ENCODE measurements around the gene HTRA1. TPM values are rescaled to one million over a fixed set of nuclear protein-coding genes. Genes with fewer than 3 reads are reported as not detected.

The HTRA1 gene
- total and polyA plus RNA-seq, 2 of the 4 experiments (the other 2 are of a cell fraction): 28.5 to 108 TPM

GRCh38 chr10:122419876-122420623 lies 41.3 kb upstream of the HTRA1 start:
- H3K18ac ChIP-seq (ENCODE audit: low read depth, low read length): no peak overlapping the region
- H3K9ac ChIP-seq (ENCODE audit: low read depth, low read length): no peak overlapping the region
- H3K4ac ChIP-seq (ENCODE audit: low read depth, low read length): no peak overlapping the region
- peak overlapping the region; percentile 21; the same call in 1 of the 2 replicates for H3K4me2 ChIP-seq (ENCODE audit: low read depth, low read length)
- H2BK5ac ChIP-seq (ENCODE audit: low read depth, low read length, poor library complexity, severe bottlenecking): no peak overlapping the region
- no peak overlapping the region for H4K5ac ChIP-seq (ENCODE audit: low read depth, low read length)
- no peaks in the 10 kb centered on the region for H4K20me1 ChIP-seq (ENCODE audit: insufficient read depth, low read length)
- H3K23ac ChIP-seq (ENCODE audit: low read depth, low read length): no peak overlapping the region
- H3K4me3 ChIP-seq (ENCODE audit: insufficient read depth, low read depth, low read length): no peak overlapping the region
- no peak overlapping the region for H3K56ac ChIP-seq (ENCODE audit: extremely low read depth, insufficient read depth, low read length)
- no peak overlapping the region for H3K14ac ChIP-seq (replicated peaks; ENCODE audit: low read depth, low read length)
- DNase-seq (peak; percentile 85), ATAC-seq (ENCODE audit: low read depth) (peak; percentile 66)
- in situ Hi-C loops (cut with MboI; ENCODE audit: low sequenced_read_pairs) (no loop called here), intact Hi-C loops (cut with micrococcal nuclease) (loop anchor here (5.0 kb wide), 1 partner anchor 43 kb away; no protein-coding TSS in a partner anchor), dilution Hi-C loops (cut with HindIII; ENCODE audit: low sequenced_read_pairs, unreplicated experiment) (no loop called here)
- no peak overlapping the region for H3K27ac ChIP-seq (ENCODE audit: insufficient read depth, low read length)
- ChIA-PET POLR2A (ENCODE audit: unreplicated experiment) (no interaction called here), CTCF (interaction anchor here (0.7 to 2.0 kb wide), 2 partner anchors 10 to 12 kb away, joined by 3 to 5 read pairs; no protein-coding TSS in a partner anchor)
- no peak overlapping the region for H4K8ac ChIP-seq (ENCODE audit: low read depth in 2 of 2, low read length in 2 of 2)
- H2BK15ac ChIP-seq (ENCODE audit: low read depth, low read length): no peak overlapping the region
- H2BK20ac ChIP-seq (ENCODE audit: low read depth, low read length): no peak overlapping the region
- no peak overlapping the region for H4K91ac ChIP-seq (ENCODE audit: insufficient read depth, low read depth, low read length)
- no peak overlapping the region for H2AK5ac ChIP-seq (ENCODE audit: low read depth, low read length)
- H3K4me1 ChIP-seq (ENCODE audit: control insufficient read depth, insufficient read depth, low read length): peaks cover 4% of the 10 kb centered on the region
- H2BK120ac ChIP-seq (ENCODE audit: low read depth, low read length): no peak overlapping the region
- TF ChIP-seq USF2 (IDR thresholded peaks at IDR 0.05; ENCODE audit: low read depth, low read length): no peak
- TF ChIP-seq BHLHE40 (IDR thresholded peaks at IDR 0.05; ENCODE audit: low read depth, low read length): peak; percentile 22; the same call in 1 of the 2 replicates
- H3K36me3 ChIP-seq (ENCODE audit: control insufficient read depth, insufficient read depth, low read length): peaks cover 2% of the 10 kb centered on the region; the same call in 1 of the 2 replicates
- no TSS peak for BruUV-seq (replicated peaks)
- no peaks in the 10 kb centered on the region for H3K9me3 ChIP-seq (ENCODE audit: control insufficient read depth, insufficient read depth, low read length)
- H2AFZ ChIP-seq (replicated peaks; ENCODE audit: low read length, poor library complexity): peak overlapping the region; percentile 56
- no peaks in the 10 kb centered on the region for H3K27me3 ChIP-seq (ENCODE audit: control insufficient read depth, insufficient read depth, low read length)
- H3K9me1 ChIP-seq (ENCODE audit: insufficient read depth, low read length): peaks cover 5% of the 10 kb centered on the region
- WGBS, 2 experiments (ENCODE audit: extremely low coverage in 2 of 2, insufficient read length in 1 of 2): no CpG with 5 or more reads among the region's 3 CpGs
- H2AK9ac ChIP-seq (replicated peaks; ENCODE audit: low read depth, low read length, poor library complexity): no peak overlapping the region
- no peaks in the 10 kb centered on the region for H3K79me1 ChIP-seq (ENCODE audit: low read depth in 1 of 2, low read length in 2 of 2)

All from IMR-90 (cell line).